Measurements from ENCODE around the gene ANOS1.

ANOS1 gene

DNA sequence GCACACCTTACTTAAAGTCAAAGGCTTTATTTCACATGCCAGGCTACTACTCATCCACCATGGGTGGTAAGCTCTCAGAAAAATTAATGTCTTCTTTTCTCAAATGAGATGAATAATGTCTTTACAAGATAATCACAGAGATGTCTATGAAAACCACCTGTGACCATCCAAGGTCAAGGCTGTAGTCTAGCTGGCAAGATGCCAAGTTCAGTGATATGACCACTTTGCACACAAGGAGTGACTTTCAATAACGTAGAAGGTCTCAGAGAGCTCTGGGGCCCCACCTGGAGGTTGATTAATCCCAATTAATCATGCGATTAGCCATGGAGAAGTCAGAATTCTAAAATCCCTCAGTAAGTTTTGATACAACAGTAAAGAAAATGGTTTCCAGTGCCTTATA, 20.5 kb downstream of the ANOS1 start:
- no peak for DNase-seq

DNA sequence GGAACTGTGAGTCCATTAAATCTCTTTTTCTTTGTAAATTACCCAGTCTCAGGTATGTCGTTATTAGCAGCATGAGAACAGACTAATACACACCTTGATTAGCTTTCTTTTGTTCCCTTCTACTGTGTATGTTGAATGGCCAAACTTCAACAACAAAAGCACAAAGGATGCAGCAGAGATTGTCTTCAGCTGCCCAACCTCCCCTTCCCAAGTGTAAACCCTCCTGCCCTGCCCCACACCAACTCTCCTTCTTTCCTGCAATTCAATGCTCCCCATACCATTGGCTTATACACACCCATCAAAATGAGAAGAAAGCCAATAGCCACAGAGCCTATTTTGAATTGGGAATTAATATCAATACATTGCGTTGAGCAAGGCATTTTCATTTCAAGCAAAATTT, 27.8 kb downstream of the ANOS1 start:
- DNase-seq: no peak

DNA sequence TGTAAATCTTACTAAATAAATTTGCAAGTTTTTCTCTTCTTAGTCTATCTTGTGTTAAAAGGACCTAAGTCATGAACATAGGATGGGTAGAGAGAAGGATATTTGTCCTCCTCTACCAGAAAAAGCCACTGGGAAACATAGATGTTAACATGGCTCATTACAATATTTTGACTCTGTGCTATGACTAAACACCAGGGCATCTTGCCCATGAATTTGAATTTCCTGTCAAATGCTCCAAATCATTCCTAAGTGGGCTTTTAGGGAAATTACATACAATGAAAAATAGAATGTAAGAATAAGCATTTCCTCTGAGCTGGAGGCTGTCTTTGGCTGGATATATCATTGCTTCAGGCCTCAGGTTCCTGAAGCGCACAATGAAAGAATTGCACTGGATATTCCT, 39.1 kb downstream of the ANOS1 start:
- DNase-seq: no peak

DNA sequence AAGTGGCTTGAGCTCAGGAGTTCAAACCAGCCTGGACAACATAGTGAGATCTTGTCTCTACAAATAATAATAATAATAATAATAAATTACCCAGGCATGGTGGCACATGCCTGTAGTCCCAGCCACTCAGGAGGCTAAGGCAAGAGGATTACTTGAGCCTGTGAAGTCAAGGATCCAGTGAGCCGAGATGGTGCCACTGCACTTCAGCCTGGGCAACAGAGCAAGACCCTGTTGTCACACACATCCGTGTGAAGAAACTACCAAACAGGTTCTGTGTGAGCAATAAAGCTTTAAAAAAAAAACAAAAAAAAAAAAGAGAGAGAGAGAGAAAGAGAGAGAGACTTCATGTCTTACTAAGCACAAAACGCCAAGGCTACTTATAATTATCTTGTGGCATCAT, 42.5 kb downstream of the ANOS1 start:
- DNase-seq: no peak

DNA sequence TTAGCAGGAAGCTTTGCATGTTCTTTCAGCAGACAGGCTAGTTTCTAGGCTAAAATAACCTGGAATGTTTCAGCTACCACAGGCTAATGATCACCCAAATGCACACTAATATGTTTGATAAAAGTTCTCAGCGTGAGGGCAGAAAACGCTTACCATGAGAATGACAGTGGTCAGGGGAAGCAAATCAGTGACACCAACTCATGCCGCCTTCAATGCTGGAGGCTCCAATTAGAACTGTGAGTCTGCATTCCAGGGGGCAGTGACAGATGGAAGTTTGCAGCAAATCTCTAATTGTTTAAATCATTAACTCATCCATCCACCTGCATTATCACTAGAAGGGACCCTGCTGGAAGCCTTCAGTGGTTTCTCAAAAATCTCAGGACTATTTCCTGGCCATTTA, 43.2 kb downstream of the ANOS1 start:
- DNase-seq: no peak

DNA sequence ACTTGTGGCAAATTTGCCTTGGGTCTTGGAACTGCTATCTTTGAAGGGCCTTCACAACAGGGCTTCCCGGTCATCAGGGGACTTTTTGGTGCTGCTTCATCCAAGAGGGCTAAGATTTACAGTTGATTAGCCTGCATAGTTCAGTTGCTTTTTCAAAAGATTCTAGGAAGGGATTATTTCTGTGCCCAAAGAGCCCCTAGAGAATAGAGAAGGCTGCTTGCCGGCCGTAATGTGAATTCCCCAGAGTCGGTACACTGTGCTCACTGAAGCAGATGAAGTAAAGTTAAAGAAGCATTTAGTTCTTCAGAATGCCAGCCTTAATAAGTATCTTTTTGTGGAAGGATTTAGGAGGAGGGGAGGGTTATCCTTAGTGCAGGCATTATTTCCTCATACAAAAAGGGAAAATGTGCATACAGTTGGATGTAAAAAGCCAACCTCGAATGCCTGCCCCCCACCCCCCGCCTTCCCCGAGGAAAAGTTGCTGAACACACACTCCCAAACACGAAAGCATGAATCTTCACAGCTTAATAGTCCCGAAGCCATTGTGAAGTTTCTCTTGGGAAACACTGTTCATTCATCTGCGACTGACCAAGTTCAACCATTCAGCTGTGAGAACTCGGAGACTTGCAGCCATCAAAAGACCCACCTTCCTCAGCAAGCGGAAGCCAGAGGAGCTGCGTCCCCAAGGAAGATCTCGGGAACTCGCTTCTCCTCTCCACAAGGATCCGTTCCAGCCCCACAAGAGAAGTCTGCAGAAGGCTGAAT, 47.6 kb downstream of the ANOS1 start:
- no peak for DNase-seq

DNA sequence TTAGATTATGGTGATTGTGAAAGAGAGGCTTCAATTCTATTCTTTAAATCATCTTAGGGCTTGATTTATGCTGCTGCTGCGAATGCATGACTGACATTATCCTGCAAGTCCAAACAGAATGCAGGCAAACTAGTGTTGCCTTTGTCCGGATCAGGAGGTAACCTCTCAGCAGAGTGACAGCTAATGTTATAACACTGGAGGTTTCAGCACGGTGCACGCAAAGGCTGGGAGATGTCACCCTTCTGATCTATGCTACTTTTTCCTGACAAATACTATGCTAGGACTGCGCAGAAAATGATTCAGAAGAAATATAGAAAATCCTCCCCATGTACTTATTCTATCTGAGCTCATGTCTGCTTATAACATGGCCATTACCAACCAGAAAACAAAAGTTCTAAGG, 48.2 kb downstream of the ANOS1 start:
- DNase-seq: no peak

DNA sequence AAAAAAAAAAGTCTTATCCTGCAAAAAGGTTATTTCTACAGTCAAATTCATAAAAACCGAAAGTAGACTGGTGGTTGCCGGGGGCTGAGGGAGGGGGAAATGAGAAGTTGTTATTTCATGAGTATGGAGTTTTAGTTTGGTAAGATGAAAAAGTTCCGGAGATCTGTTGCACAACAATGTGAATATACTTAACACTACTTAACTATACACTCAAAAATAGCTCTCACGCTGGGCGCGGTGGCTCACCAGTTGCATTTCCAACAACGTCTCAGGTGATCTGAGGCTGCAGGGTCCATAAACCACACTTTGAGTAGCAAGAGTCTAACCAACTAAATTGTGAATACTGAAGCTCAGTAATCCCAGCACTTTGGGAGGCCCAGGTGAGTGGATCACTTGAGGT, 52.4 kb downstream of the ANOS1 start:
- DNase-seq: no peak

DNA sequence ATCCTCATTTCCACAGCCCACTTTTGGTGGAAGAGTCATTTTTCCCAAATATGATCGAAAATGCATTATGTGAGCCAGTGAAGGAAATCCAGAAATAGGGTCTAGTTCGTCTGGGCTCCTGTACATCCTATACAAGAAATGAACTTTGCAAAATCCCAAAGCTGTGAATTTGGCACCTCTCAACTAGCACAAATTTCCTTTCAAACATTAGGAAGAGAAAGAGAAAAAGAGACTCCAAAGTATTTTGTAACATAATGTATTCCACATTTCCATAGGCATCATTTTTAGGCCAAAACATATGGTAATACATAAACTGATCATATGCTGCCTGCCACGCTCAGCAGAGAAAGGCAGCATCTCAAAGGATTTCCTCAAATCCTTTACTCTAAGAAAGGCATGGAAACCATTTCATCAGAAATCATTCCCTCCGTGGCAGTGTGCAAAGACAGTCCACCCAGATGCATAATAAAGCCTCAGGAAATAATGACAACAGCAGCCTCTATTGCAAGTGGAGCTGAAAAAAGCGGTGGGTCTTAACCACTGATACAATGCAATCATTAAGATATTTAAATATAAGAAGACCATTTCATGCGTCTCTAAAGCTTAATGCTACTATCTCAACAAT, 56.8 kb downstream of the ANOS1 start:
- DNase-seq: no peak

DNA sequence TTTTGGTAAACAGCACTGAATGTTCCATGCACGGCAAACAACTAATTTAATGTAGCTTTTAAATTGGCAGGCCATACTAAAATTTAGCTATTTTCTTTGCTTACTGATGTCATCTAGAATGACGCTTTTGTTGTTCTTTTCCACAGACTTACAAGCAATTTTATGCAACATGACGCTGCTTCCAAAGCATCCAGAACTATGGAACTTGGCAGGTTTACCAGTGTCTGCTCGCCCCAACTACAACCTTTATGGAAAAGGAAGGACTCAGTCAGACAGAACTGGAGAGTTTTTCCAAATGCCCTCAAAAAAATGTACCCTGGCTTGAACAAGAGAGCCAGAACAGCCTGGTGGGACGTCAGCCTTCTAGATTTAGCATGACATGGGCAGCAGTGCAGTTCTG, 58.7 kb downstream of the ANOS1 start:
- DNase-seq: no peak

DNA sequence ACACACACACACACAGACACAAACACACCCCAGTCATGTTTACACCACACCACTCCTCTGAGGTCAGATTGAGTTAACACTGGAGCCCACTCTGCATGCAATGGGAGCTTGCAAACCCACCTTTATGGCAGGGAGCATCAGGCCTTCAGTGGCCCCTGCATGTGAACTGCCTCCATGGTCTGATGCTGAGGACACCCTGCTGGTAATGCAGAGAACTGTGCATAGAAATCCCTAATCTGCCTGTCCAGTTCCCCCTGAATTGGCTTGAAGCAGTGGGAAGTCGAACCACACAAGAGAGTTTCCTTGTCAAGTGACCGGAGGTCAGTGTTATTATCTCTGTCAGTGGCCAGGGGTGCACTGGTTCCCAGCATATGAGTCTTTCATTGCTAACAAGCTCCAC, 59.8 kb downstream of the ANOS1 start:
- DNase-seq: no peak

DNA sequence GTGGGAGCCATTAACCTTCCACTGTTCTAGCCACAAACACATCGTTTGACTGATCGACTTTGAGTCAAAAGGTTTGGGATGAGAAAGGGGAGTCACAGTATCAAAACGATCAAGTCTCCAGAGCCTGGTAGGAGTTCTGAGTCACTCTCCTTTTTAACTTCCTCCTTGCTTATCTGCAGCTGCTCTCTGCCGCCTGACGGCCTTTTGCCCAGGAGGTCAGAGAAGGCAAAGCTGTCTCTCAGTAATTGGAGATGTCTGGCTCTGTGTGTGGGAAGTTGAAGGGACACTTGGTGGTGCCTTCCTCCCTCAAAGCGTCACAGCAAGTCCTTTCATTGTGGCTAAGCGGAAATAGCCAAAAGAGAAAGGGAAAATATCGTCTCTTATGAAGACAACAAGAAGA, 63.1 kb downstream of the ANOS1 start:
- no peak for DNase-seq

DNA sequence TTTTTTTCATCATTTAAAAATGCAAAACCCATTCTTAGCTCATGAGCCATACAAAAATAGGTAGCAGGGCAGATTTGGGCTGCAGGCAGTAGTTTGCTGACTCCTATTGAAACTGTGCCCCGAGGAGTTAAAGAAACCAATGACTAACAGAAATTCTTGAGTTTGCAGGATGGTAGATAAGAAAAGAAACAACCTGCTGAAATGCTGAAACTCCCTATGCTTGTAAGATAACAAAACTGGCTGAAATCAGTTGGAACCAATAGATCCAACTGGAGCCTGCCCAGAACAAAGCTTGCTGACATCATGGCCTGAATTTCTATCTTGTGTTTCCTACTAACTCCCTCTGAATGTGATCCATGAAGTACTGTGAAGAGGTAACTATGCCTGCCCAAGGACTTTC, 68.6 kb downstream of the ANOS1 start:
- DNase-seq: no peak

DNA sequence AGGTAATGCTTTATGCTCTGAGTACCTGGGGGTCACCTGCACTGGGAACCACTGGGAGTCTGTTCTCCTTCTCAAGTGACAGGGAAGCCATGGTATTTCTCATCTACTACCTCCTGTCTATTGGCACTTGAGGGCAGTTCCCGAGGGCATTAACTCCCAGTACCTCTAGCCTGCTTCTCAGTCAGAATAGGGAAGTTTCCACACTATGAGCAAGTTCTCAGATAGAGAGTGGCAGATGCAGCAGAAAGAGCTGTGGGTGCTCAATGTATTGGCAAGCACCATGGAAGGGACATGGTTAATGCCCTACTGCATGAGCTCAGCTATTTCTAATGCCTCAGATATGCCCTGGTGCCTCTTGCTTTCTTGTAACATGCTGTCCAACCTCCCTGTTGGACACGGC, 74.1 kb downstream of the ANOS1 start:
- no peak for DNase-seq

DNA sequence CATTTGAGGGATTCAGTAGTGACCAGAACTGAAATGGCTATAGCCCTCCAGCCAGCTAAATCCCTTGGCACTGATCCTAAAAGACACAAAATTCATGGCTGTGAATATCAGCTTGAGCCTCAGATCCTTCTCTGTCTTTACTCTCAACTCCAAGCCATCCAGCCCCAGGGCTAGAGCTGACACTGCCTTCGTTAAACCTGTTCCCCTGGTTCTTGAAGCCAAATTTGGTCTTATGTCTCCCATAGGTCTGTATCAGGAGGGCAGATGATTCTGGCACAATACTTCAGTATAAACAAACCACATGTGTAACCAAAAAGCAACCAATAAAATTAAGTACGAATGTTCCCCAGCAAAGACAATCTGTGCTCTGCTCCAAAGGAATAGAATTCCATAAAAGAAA, 78.0 kb downstream of the ANOS1 start:
- DNase-seq: no peak

DNA sequence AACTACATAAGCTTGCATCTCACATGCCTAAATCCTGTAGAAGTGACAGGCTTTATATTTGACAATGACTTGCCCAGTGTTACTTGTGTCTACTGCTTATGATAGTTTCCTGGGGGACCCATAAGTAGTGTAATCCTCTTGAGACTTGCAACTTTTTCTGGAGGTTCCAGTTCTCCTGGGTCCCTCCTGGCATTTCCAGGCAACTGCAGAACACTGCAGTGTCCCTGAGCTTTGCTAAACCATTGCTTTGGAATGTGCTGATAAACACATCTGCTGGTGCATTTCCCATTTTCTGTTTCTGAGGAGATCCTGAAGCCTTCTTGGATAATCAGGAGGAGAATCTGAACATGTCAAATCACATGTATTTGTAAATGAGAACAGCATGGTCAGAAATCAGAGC, 82.0 kb downstream of the ANOS1 start:
- DNase-seq: no peak

DNA sequence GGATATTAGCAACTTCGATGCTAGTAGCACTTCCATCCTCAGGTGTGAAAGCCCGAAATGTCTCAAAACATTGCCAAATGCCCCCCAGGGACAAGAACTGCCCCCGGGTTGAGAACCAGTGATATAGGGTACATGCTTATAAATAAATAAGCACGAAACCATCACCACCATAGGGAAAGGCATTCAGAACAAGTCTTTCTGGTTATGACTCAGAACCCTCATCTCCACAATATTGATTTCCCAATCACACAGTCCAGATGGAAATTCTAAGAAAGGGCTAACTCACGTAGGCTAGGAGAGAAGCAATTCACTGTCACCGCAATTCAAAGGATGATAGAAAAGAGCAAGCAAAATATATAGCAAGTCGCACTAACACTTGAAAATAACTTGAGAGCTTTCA, 84.8 kb downstream of the ANOS1 start:
- DNase-seq: no peak

DNA sequence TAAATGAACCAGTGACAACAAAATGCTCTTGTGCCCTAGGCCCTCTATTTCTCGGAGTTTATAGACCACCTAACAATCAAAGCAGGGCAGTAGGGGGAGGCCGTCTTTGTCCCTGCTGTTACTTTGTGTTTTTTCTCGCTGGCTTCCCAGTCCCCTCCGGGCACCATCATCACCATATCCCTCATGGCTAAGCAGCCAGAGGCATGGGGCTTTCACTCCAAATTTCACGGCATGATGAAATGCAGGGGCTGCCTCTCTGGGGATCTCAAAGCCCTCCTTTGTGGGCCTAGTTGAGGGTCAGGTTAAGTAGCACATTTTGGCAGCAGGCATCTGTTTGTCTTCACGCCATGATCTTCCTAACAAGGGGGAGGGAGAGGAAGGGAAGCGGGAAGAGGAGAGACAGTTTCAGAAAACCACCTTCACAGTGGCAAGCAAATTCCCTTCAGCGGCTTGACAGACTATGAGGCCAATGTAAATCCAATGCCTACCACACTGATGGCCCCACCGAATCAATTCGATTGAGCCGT, 91.9 kb downstream of the ANOS1 start:
- no peak for DNase-seq

DNA sequence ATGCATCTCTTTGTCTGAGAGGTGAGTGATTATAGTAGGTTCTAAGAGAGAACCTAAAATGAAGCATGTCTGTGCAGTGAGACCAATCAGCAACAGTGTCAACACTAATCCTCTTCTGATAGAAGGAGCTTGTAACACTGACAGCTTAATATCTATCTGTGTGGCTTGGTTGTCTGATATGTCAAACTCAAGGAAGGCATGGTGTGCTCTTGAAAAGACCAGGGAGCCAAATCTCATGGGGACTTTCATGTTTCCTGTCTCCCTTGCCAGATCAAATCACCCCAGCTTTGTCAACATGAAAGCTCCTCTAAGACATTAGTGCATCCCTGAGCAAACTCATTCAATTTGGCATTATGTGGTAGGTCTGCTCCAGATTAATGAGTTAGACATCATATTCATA, 95.4 kb downstream of the ANOS1 start:
- no peak for DNase-seq

DNA sequence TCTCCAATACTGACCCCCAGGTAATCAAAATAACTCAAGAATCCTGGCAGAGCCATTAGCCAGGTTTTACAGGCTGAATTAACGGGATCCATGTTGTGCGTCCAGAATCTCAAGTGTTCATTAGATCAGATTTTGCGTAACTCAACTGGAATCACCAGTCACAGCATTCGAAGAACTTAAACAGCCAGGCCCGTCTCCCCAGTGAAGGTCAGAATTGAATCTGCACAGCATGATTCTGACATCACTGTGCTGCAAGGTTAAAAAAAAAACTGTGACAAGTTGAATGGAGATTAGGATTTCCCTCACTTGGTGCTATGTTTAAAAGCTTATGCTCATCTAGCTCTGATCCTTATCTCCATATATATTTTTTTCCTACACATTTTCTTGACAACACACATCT, 96.1 kb downstream of the ANOS1 start:
- DNase-seq: no peak

DNA sequence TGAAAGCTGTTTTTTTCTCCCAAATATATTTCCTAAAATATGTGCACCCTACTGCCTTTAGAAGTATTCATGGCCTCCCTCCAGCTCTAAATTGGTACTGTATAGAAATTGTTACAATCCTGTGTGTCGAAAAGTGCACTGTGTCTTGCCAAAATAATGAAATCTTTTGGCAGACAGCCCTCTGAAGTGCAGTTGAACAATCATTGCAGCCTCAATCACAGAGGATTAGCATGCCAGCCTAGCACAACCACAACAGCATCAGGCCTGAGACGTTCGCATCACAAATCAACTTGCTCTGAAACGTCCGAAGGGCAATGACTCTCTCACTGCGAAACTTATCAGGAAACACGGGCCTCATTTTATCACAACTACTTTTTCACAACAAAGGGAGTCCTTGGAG, 99.0 kb downstream of the ANOS1 start:
- DNase-seq: no peak

DNA sequence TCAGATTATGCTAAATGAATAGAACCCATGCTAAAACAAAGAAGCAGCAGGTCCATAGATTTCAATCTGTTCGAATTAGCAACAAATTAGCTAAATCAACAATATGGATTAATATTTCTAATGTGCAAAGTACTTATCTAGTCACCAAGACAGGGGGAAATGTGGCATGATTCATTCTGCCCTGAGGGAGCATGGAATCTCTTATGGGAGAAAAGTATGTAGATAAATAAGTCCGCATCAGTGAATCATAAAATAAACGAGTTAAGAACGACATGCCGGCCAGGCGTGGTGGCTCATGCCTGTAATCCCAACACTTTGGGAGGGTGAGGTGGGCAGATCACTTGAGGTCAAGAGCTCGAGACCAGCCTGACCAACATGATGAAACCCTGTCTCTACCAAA, 102.1 kb downstream of the ANOS1 start:
- no peak for DNase-seq

DNA sequence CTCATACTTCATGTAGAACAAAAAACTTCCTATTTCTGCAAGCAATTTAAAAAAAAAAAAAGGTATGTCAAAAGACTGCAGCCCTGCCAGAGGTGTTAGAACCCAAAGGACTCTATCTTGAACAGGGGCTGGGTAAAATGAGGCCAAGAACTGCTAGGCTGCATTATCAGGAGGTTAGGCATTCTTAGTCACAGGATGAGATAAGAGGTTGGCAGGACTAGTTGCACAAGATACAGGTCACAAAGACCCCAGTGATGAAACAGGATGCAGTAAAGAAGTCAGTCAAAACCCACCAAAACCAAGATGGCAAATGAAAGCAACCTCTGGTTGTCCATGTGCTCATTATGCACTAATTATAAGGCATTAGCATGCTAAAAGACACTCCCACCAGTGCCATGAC, 104.1 kb downstream of the ANOS1 start:
- no peak for DNase-seq

DNA sequence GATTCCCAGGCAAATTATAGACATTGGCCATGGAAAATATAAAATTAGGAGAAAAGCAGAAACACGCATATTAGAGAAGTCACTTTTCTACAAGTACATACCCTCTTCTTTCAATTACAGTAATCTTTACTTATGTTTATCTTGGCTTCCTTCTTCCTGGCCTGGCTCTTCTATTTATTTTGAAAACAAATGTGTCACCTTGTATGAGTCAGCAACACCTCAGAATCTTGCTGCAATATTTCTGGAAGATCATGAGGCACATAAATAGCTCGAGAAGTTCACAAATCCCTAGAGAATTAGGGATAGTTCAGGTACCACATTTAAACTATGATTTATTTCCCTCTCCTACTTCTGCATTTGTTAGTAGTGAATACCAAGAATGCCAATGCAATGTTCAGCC, 124.6 kb downstream of the ANOS1 start:
- no peak for DNase-seq

DNA sequence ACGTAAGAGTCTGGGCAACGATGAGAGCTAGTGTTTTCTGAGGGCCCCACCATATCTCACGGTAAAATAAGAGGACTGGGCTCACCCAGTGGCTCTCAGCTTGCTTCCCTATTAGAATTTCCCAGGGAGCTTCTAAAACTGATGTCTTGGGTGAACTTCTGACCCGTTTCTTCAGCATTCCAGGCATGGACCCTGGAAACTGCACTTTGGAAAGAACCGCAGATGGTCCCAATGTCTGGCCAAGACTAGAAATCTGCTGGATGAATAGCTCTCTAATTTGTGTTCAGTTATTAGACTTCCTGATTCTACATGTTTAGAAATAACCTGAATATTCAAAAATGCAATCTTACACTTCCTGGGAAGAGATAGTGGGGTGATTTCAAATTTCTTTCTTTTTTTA, 127.8 kb downstream of the ANOS1 start:
- no peak for DNase-seq

Measured in HCEC 1CT (cell line).